DND-41 (cell line): Measurements from ENCODE around the gene SH2D1B.
"Not testable (repeated sequence)": the region's sequence is repeated elsewhere in the genome, so short reads cannot be mapped to it uniquely, and the experiment has no call there.

Experiments
- ATAC-seq: fragments of 200-7000 bp; cut with Tn5 transposase; 3 replicates; pipeline ENCODE4 v1.9.1; 2021; ENCODE audit warnings: low read depth; ENCODE audit not compliant: insufficient read depth
- DNase-seq: peaks from one replicate; pipeline ENCODE4 v3.0.0-alpha.2; 2020
- H2AFZ ChIP-seq: 2 replicates; pipeline ENCODE4 v1.6.0; 2012; ENCODE audit warnings: low read depth, low read length
- H3K27ac ChIP-seq: 2 replicates; pipeline ENCODE4 v1.5.1; 2012; ENCODE audit warnings: low read length, inconsistent platforms
- H3K27me3 ChIP-seq: fragments of 200-600 bp; sonication (generic); 2 replicates; pipeline ENCODE4 v1.6.0; 2012; ENCODE audit warnings: low read length, mild to moderate bottlenecking, inconsistent platforms; ENCODE audit not compliant: insufficient read depth, poor library complexity
- H3K36me3 ChIP-seq: 2 replicates; pipeline ENCODE4 v1.5.1; 2012; ENCODE audit warnings: low read length, inconsistent platforms; ENCODE audit not compliant: insufficient read depth
- H3K4me1 ChIP-seq: 2 replicates; pipeline ENCODE4 v1.5.1; 2012; ENCODE audit warnings: mild to moderate bottlenecking, low read length; ENCODE audit not compliant: insufficient read depth
- H3K4me2 ChIP-seq: 2 replicates; pipeline ENCODE4 v1.6.0; 2012; ENCODE audit warnings: mild to moderate bottlenecking, moderate library complexity, low read length, inconsistent platforms; ENCODE audit not compliant: insufficient read depth
- H3K4me3 ChIP-seq, 2 experiments: fragments of 200-600 bp in 1 of 2; shearing (Covaris generic) in 1 of 2; 2 replicates each; pipeline ENCODE4 v1.5.1; 2012 to 2016; ENCODE audit warnings: inconsistent platforms in 2 of 2, low read length in 2 of 2, mild to moderate bottlenecking in 2 of 2, low read depth in 1 of 2, moderate library complexity in 1 of 2
- H3K79me2 ChIP-seq: 2 replicates; pipeline ENCODE4 v1.6.0; 2012; ENCODE audit warnings: low read length, inconsistent platforms; ENCODE audit not compliant: insufficient read depth
- H3K9ac ChIP-seq: 2 replicates; pipeline ENCODE4 v1.6.0; 2012; ENCODE audit warnings: low read depth, mild to moderate bottlenecking, inconsistent platforms, low read length, moderate library complexity
- H3K9me3 ChIP-seq: 2 replicates; pipeline ENCODE4 v1.5.1; 2012; ENCODE audit warnings: low read length, moderate library complexity, mild to moderate bottlenecking, inconsistent platforms; ENCODE audit not compliant: insufficient read depth, severe bottlenecking
- H4K20me1 ChIP-seq: 2 replicates; pipeline ENCODE4 v1.6.0; 2012; ENCODE audit warnings: low read length; ENCODE audit not compliant: insufficient read depth
- EZH2 ChIP-seq: IDR thresholded peaks from 3 replicates; pipeline ENCODE4 v1.6.1; 2012; ENCODE audit warnings: borderline replicate concordance, low read depth, mild to moderate bottlenecking, moderate library complexity, low read length, inconsistent platforms; ENCODE audit not compliant: severe bottlenecking
- TF ChIP-seq, protein P1 (sequence below): IDR thresholded peaks from 2 replicates; pipeline ENCODE4 v1.5.1; 2012; ENCODE audit warnings: borderline replicate concordance, low read length, moderate library complexity, mild to moderate bottlenecking; ENCODE audit not compliant: poor library complexity, severe bottlenecking; ENCODE audit errors: extremely low read depth

The SH2D1B gene

DNA sequence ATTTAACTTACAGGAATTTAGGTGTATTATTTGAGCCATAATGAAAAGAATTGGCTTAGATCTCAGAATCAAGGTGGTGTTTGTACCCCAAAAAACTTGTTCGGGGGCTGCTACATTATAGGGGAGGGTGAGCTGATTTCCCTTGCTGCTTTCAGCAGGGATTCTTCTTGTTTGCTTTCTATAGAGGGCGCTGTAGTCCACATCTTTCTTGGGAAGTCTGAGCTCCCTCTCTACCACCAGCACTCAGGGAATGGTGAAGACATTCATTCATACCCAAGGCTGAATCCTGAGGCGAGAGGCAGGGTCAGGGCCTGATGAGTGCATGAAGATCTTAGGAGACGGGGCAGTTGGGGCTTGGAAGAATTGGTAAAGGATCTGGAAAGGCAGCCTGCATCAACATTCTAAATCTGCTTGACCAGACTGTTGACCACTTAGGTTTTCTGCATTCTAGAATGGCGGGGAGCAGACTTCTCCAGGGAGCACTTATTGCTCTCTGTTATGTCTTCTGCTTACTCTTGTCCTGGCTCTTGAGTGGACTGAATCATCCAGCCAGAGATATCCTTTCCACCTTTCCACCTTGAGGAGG, 54.2 kb downstream of the SH2D1B start:
- Histone ChIP-seq H3K27ac (no peak overlapping the region), H3K4me1 (no peaks in the 10 kb centered on the region), H3K9me3 (no peaks in the 10 kb centered on the region), H3K4me2 (no peak overlapping the region), H3K36me3 (no peaks in the 10 kb centered on the region), H3K79me2 (no peaks in the 10 kb centered on the region), H2AFZ (no peak overlapping the region), H3K9ac (no peak overlapping the region), H4K20me1 (no peaks in the 10 kb centered on the region), H3K27me3 (no peaks in the 10 kb centered on the region), H3K4me3 (no peak overlapping the region)
- no peak for ATAC-seq
- TF ChIP-seq, protein P1, sequence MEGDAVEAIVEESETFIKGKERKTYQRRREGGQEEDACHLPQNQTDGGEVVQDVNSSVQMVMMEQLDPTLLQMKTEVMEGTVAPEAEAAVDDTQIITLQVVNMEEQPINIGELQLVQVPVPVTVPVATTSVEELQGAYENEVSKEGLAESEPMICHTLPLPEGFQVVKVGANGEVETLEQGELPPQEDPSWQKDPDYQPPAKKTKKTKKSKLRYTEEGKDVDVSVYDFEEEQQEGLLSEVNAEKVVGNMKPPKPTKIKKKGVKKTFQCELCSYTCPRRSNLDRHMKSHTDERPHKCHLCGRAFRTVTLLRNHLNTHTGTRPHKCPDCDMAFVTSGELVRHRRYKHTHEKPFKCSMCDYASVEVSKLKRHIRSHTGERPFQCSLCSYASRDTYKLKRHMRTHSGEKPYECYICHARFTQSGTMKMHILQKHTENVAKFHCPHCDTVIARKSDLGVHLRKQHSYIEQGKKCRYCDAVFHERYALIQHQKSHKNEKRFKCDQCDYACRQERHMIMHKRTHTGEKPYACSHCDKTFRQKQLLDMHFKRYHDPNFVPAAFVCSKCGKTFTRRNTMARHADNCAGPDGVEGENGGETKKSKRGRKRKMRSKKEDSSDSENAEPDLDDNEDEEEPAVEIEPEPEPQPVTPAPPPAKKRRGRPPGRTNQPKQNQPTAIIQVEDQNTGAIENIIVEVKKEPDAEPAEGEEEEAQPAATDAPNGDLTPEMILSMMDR: peak; percentile 42
- no peak for TF ChIP-seq EZH2
- DNase-seq: no peak

DNA sequence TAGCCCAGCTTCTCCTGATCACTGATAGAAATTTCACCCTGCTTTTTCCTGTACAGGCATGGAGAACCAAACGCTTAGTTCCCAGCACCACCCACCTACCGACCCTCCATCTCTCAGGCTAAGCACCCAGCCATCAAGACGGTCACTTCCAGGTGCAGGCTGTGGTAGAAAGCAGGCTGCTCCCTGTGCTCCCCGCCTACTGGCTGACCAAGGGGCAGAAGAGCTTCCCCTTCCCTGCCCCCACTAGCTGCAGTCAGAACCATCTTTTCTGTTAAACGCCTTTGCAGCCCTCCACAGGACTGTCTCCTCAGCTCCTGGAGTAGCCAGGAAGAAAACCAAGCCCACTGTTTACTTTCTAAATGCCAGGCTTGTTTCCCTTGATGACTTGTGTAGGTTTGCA, 58.2 kb downstream of the SH2D1B start:
- H3K27ac ChIP-seq: no peak overlapping the region
- H3K4me1 ChIP-seq: no peaks in the 10 kb centered on the region
- no peak overlapping the region for H3K9ac ChIP-seq
- no peak for ATAC-seq
- H3K27me3 ChIP-seq: no peaks in the 10 kb centered on the region
- H3K79me2 ChIP-seq: no peaks in the 10 kb centered on the region
- H3K36me3 ChIP-seq: no peaks in the 10 kb centered on the region
- TF ChIP-seq, protein P1: no peak
- TF ChIP-seq EZH2: no peak
- no peak overlapping the region for H3K4me2 ChIP-seq
- no peaks in the 10 kb centered on the region for H3K9me3 ChIP-seq
- H4K20me1 ChIP-seq: no peaks in the 10 kb centered on the region
- DNase-seq: no peak
- no peak overlapping the region for H3K4me3 ChIP-seq
- no peak overlapping the region for H2AFZ ChIP-seq

DNA sequence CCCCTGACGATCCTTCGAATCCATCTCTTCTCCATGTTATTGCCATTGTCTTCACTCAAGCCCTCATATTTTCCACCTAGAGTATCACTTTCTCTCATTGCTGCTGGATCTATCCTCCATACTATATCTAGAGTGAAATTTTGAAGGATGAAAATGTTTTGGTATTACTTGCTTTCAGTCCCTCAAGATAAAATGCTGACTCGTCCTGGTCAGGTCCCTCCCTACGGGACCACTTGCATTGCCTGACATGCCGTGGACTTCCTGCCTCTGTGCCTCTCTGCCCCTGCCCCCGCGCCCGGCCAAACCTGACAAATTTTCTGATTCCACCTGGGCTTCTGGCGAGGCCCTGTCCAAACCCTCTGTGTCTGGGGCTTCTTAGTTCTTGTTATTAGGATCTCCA, 58.9 kb downstream of the SH2D1B start:
- Histone ChIP-seq H3K4me2 (no peak overlapping the region), H3K9ac (no peak overlapping the region), H3K36me3 (no peaks in the 10 kb centered on the region), H3K27ac (no peak overlapping the region), H3K4me3 (no peak overlapping the region), H4K20me1 (no peaks in the 10 kb centered on the region), H3K27me3 (no peaks in the 10 kb centered on the region), H3K4me1 (no peaks in the 10 kb centered on the region), H2AFZ (no peak overlapping the region), H3K9me3 (no peaks in the 10 kb centered on the region), H3K79me2 (no peaks in the 10 kb centered on the region)
- ATAC-seq: no peak
- TF ChIP-seq EZH2: no peak
- no peak for DNase-seq

DNA sequence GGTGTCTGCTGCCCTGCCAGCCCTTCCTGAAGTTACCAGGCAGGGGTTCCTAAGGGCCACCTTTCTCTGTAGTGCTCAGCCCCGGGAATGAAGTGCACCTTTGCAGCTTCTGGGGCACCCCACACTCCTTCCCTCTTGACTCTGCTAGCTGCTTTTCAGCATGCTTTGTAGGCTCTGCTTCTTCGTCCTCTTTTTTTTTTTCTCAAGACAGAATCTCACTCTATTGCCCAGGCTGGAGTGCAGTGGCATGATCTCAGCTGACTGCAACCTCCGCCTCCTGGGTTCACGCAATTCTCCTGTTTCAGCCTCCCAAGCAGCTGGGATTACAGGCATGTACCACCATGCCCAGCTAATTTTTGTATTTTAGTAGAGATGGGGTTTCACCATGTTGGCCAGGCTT, 60.1 kb downstream of the SH2D1B start:
- not testable (repeated sequence) for ATAC-seq, H4K20me1 ChIP-seq, DNase-seq, H3K79me2 ChIP-seq, H2AFZ ChIP-seq, H3K9ac ChIP-seq, H3K9me3 ChIP-seq, H3K4me3 ChIP-seq, H3K27ac ChIP-seq, H3K4me2 ChIP-seq, H3K4me1 ChIP-seq, H3K36me3 ChIP-seq, H3K27me3 ChIP-seq
